Keratinocyte (primary cell): ENCODE measurements around the gene CEP20. TPM values are rescaled to one million over a fixed set of nuclear protein-coding genes. Genes with fewer than 3 reads are reported as not detected.

ENCODE experiments used
- DNase-seq: peaks from one replicate; pipeline ENCODE4 v3.0.0-alpha.2; 2011; ENCODE audit warnings: low read depth, missing footprints, low spot score
- FAIRE-seq: peaks from 2 replicates; lab custom pipeline; 2011; peaks lifted over from hg19 to GRCh38; lab: Jason Lieb, UNC
- H2AFZ ChIP-seq: 2 replicates; pipeline ENCODE4 v1.6.0; 2012; ENCODE audit warnings: low read length, control low read depth, inconsistent platforms; ENCODE audit not compliant: control insufficient read depth
- H3K27ac ChIP-seq: 2 replicates; pipeline ENCODE4 v1.5.1; 2011; ENCODE audit warnings: low read length; ENCODE audit not compliant: control insufficient read depth, insufficient read depth
- H3K27me3 ChIP-seq: 3 replicates; pipeline ENCODE4 v1.6.0; 2011; ENCODE audit warnings: low read length; ENCODE audit not compliant: control insufficient read depth, insufficient read depth; ENCODE audit errors: extremely low read depth
- H3K36me3 ChIP-seq, 2 experiments: 2 replicates in 1 of 2; 3 replicates in 1 of 2; pipeline ENCODE4 v1.5.1; 2011; ENCODE audit warnings: low read length in 2 of 2, mild to moderate bottlenecking in 1 of 2; ENCODE audit not compliant: control insufficient read depth in 2 of 2, insufficient read depth in 2 of 2; ENCODE audit errors: extremely low read depth in 1 of 2
- H3K4me1 ChIP-seq: 3 replicates; pipeline ENCODE4 v1.5.1; 2011; ENCODE audit warnings: low read length; ENCODE audit not compliant: control insufficient read depth, insufficient read depth; ENCODE audit errors: extremely low read depth
- H3K4me2 ChIP-seq: 3 replicates; pipeline ENCODE4 v1.6.0; 2011; ENCODE audit warnings: low read depth, low read length; ENCODE audit not compliant: control insufficient read depth, insufficient read depth; ENCODE audit errors: extremely low read depth
- H3K4me3 ChIP-seq, 3 experiments: fragments of 200-600 bp in 1 of 3; sonication (generic) in 1 of 3; 2 replicates in 2 of 3; 3 replicates in 1 of 3; pipeline ENCODE4 v1.5.1; 2011 to 2016; ENCODE audit warnings: low read length in 3 of 3, mild to moderate bottlenecking in 3 of 3, control low read depth in 2 of 3, inconsistent platforms in 1 of 3, low read depth in 1 of 3, mixed read lengths in 1 of 3, mixed run types in 1 of 3, moderate library complexity in 1 of 3; ENCODE audit not compliant: control insufficient read depth in 2 of 3, insufficient read depth in 2 of 3; ENCODE audit errors: extremely low read depth in 1 of 3
- H3K79me2 ChIP-seq: 2 replicates; pipeline ENCODE4 v1.6.0; 2012; ENCODE audit warnings: low read length; ENCODE audit not compliant: control insufficient read depth, insufficient read depth
- H3K9ac ChIP-seq: 3 replicates; pipeline ENCODE4 v1.6.0; 2011; ENCODE audit warnings: low read length; ENCODE audit not compliant: control insufficient read depth, insufficient read depth; ENCODE audit errors: extremely low read depth
- H3K9me1 ChIP-seq: 3 replicates; pipeline ENCODE4 v1.6.0; 2011; ENCODE audit warnings: low read length; ENCODE audit not compliant: control insufficient read depth, insufficient read depth; ENCODE audit errors: extremely low read depth
- H3K9me3 ChIP-seq: 2 replicates; pipeline ENCODE4 v1.5.1; 2012; ENCODE audit warnings: low read depth, low read length; ENCODE audit not compliant: control insufficient read depth
- H4K20me1 ChIP-seq: 3 replicates; pipeline ENCODE4 v1.6.0; 2011; ENCODE audit warnings: low read length; ENCODE audit not compliant: control insufficient read depth, insufficient read depth; ENCODE audit errors: extremely low read depth
- CTCF ChIP-seq, 3 experiments: IDR thresholded peaks in 1 of 3; conservative IDR thresholded peaks in 1 of 3; optimal IDR thresholded peaks in 1 of 3; 2 replicates in 2 of 3; 3 replicates in 1 of 3; pipeline versions ENCODE3 to v1.5.1; 2011; ENCODE audit warnings: low read length in 3 of 3, mild to moderate bottlenecking in 3 of 3, moderate library complexity in 2 of 3, control low read depth in 1 of 3, inconsistent platforms in 1 of 3; ENCODE audit not compliant: insufficient read depth in 2 of 3; ENCODE audit errors: extremely low read depth in 1 of 3
- EZH2 ChIP-seq: IDR thresholded peaks from one replicate; pipeline ENCODE4 v1.6.1; 2012; ENCODE audit warnings: inconsistent platforms, mild to moderate bottlenecking, low read length, moderate library complexity
- dilution Hi-C: fragments of 300-500 bp; cut with MboI; formaldehyde crosslinking; loops from one replicate; pipeline ENCODE4 v1.7.0; 2020; ENCODE audit warnings: low sequenced_read_pairs; ENCODE audit not compliant: extremely low pct_ligation_motif_present
- polyA plus RNA-seq, 5 experiments: library from polyadenylated mRNA; depleted of rRNA in 3 of 5; stranded (reverse) in 3 of 5; stranded (forward) in 1 of 5; unstranded in 1 of 5; fragments of >200 nt; gene quantifications; 1 replicate in 1 of 5; 2 replicates in 3 of 5; 3 replicates in 1 of 5; pipeline versions ENCODE4 v1.2.1 to v1.2.3, GENCODE V29; 2011 to 2012; ENCODE audit warnings: missing spikeins in 2 of 5, low read depth in 1 of 5, low replicate concordance in 1 of 5

The CEP20 gene
- polyA plus RNA-seq, 1 donor (not counting 4 experiments of a cell fraction or from before 2014, with no cell fraction given), result 44.1 TPM

GRCh38 chr16:15834502-15834901, 53.9 kb downstream of the CEP20 start:
- no peaks in the 10 kb centered on the region for H3K4me1 ChIP-seq
- TF ChIP-seq EZH2 (no peak), CTCF (optimal IDR thresholded peaks at IDR 0.05 in 1 of 3, IDR thresholded peaks at IDR 0.05 in 1 of 3, conservative IDR thresholded peaks at IDR 0.05 in 1 of 3; ENCODE audit: extremely low read depth in 1 of 3, insufficient read depth in 2 of 3, low read length in 3 of 3) (no peak)
- H3K9ac ChIP-seq, result no peak overlapping the region
- no peak overlapping the region for H3K4me3 ChIP-seq
- no peak overlapping the region for H2AFZ ChIP-seq
- DNase-seq (no peak), FAIRE-seq (no peak)
- dilution Hi-C loops, result no loop called here
- H3K79me2 ChIP-seq, result no peaks in the 10 kb centered on the region
- no peak overlapping the region for H3K27ac ChIP-seq
- no peaks in the 10 kb centered on the region for H4K20me1 ChIP-seq
- H3K9me3 ChIP-seq, result no peaks in the 10 kb centered on the region
- no peak overlapping the region for H3K4me2 ChIP-seq
- H3K27me3 ChIP-seq, result no peaks in the 10 kb centered on the region
- no peaks in the 10 kb centered on the region for H3K9me1 ChIP-seq
- no peaks in the 10 kb centered on the region for H3K36me3 ChIP-seq

- TF ChIP-seq CTCF (optimal IDR thresholded peaks at IDR 0.05 in 1 of 3, IDR thresholded peaks at IDR 0.05 in 1 of 3, conservative IDR thresholded peaks at IDR 0.05 in 1 of 3; ENCODE audit: extremely low read depth in 1 of 3, insufficient read depth in 2 of 3, low read length in 3 of 3), result no peak
- TF ChIP-seq EZH2, result no peak
- Histone ChIP-seq H4K20me1 (no peaks in the 10 kb centered on the region), H3K36me3 (no peaks in the 10 kb centered on the region), H3K9me1 (no peaks in the 10 kb centered on the region), H3K4me2 (no peak overlapping the region), H2AFZ (no peak overlapping the region), H3K79me2 (no peaks in the 10 kb centered on the region), H3K4me1 (no peaks in the 10 kb centered on the region), H3K9ac (no peak overlapping the region), H3K27ac (no peak overlapping the region), H3K4me3 (no peak overlapping the region), H3K9me3 (no peaks in the 10 kb centered on the region), H3K27me3 (no peaks in the 10 kb centered on the region)
- DNase-seq (no peak), FAIRE-seq (no peak)
- dilution Hi-C loops, result no loop called here
These were observed 54.9 kb downstream of the CEP20 start for GRCh38 chr16:15833541-15833940.
